ENCODE measurements around the gene CNGB1.
A peak's percentile ranks its signal among the peaks of the same experiment; 100 is the strongest.
"Not testable (repeated sequence)": the region's sequence is repeated elsewhere in the genome, so short reads cannot be mapped to it uniquely, and the experiment has no call there.

The CNGB1 gene

DNA sequence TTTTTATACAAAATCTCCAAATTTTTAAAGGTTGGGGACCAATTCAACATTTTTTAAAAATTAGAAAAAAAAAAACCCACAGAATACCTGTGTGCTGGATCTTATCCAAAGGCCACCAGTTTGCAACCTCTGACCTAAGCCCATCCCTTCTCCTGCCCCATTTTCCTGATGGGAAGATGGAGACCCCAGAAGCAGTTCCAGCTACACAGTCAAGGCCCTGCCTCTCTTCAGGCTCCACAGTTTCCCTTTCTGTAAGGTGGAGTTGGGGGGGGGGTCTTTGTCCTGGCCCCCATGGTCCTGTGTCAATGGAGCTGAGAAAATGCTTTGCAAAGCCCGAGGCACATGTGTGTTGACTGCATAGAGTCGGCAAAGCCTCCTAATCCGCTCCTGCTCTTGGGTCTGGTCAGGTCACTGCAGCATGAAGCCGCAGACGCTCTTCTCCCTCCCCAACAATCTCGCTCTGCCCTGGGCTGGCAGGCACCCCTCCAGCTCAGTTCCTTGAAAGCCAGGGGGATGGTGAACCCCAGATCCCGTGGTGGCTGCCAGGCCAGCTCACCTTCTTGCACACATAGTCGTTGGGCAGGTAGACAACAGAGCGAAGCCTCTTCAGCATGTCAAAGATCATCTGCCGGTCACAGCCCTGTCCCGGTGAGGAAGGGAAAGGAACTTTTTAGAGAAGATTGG lies 70.0 kb downstream of the CNGB1 start:
- DNase-seq: no peak

DNA sequence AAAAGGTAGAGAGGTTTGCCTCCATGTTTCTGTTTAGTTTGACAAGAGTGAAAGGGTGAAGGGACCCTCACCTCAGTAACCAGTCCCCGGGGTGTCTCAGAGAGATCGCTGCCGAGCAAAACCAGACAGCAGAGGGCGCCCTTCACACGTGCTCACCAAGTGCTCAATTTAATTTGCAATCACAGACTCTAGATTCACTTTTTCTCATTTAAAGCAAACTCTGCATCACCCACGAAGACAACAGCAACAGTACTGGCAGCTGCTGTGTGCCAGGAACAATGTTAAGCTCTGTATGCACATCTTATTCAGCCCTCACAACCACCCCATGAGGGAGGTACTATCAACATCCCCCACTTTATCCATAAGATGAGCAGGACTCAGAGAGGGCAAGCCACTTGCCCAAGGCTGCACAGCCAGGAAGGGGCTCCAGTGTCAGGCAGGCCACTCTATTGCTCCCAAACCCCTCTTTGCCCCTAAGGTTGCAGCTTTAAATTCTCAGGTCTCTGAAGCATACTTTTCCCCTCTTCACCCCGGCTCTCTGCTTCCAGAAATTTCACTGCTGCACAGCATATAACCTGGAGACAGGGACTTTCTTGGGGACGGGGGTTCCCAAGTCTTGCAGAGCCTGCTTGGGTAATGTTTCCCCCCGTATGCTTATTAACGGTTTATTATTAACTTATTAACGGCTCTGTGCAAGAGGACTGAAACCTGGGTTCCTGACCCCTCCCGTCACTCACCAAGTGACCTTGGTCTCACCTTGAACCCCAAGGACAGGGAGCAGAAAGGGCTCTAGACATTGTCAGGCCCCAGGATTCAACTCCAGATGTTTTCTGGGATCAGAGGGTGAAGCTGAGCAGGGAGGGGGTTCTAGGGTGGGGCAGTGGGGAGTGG lies 70.9 kb downstream of the CNGB1 start:
- peak; percentile 6 for DNase-seq

GRCh38 chr16:57898961-57899360 lies 72.0 kb downstream of the CNGB1 start:
- DNase-seq: no peak

DNA sequence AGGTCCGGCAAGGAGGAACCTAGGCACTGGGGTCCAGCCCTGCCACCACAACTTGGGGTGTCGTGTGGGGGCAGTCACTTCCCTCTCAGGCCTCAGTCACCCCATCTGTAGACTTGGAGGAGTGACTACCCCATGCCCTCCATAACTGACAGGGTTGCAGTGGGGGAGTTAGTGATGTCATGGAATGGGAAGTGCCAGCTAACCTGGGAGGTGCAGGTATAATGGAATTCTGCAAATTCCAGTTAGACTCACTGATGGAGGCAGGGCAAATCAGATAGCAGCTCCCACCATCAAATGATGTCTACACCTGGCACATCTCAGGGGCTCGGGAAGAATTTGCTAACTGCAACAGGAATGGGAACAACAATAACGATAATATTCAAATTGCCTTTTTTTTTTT lies 72.9 kb downstream of the CNGB1 start:
- DNase-seq: no peak

- no peak for DNase-seq
Observed at GRCh38 chr16:57897053-57897784, 73.7 kb downstream of the CNGB1 start.

DNA sequence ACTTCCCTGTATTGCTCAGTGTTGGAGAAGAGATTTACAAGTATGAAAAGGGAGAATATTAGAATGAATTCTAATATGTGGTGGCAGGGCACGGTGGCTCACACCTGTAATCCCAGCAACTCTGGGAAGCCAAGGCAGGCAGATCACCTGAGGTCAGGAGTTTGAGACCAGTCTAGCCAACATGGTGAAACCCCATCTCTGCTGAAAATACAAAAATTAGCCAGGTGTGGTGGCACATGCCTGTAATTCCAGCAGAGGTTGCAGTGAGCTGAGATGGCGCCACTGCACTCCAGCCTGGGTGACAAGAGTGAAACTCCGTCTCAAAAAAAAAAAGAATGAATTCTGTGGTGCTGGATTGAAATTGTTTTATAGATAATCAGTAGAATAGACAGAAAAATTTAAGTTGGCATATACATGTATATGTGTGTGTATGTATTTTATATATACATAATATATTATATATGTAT lies 75.8 kb downstream of the CNGB1 start:
- DNase-seq: not testable (repeated sequence)

GRCh38 chr16:57894390-57895080 lies 76.4 kb downstream of the CNGB1 start:
- DNase-seq: no peak

- DNase-seq: no peak
Observed at GRCh38 chr16:57893559-57894389, 77.2 kb downstream of the CNGB1 start.

DNA sequence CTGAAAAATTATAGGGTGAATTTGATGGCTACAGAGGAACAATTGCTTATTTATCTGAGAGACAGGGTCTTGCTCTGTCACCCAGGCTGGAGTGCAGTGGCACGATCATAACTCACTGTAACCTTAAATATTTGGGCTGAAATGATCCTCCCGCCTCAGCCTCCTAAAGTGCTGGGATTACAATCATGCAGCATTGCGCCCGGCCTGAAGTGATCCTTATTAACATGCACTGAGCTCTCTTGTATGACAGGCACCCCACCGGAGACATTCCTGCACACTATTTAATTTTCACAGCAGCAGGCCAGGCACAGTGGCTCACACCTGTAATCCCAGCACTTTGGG lies 77.7 kb downstream of the CNGB1 start:
- DNase-seq: no peak

- DNase-seq: peak; percentile 2
Observed at GRCh38 chr16:57892447-57893096, 78.4 kb downstream of the CNGB1 start.

DNA sequence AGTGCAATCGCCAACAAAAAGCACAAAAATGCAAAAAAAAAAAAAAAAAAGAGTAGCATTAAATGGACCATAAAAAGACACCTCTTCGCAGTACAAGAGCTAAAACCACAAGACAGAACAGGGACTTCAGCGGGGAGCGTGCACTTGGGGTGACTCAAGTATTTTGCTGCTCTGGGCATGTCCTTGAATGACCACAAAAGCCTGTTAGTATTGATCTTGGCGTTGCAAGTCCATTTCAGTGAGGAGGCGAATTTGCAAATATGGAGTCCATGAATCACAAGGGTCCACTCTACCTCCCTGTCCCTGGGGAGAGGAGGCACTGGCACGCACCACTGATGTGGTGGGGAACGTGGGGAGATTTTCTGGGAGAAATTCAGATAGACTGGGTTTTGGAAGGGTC lies 78.9 kb downstream of the CNGB1 start:
- no peak for DNase-seq

DNA sequence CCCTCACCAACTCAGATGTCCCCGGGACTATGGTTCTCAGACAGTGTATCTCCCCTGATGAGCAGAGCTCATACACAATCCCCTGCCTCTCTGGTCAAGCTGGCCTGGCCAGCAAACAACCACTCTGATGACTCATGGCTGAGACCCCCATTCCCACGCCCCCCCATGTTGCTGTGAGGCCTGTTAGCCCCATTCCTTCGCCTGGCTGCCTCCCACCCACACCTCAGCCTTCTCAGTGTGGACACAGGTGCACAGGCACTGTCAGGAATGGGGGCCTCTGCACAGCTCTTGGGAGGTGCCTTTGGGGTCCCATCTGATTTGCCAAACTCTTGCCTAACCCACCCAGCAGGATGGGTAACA lies 80.2 kb downstream of the CNGB1 start:
- DNase-seq: no peak

GRCh38 chr16:57889960-57890751 lies 80.8 kb downstream of the CNGB1 start:
- no peak for DNase-seq

GRCh38 chr16:57889522-57889921 lies 81.4 kb downstream of the CNGB1 start:
- DNase-seq: no peak

DNA sequence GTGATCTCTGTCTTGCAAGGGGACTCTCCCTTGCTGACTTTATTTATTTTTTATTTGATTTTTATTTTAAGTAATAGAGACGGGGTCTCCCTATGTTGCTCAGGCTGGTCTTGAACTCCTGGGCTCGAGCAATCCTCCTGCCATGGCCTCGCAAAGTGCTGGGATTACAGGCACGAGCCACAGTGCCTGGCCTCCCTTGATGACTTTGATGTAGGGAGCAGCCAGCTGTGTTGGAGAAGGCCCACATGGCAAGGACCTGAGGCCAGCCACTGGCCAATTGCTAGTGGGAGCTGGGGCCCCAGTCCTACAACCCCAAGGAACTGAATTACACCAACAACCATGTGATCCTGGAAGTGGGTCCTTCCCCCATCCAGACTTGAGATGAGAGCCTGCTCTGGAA lies 81.8 kb downstream of the CNGB1 start:
- DNase-seq: no peak

DNA sequence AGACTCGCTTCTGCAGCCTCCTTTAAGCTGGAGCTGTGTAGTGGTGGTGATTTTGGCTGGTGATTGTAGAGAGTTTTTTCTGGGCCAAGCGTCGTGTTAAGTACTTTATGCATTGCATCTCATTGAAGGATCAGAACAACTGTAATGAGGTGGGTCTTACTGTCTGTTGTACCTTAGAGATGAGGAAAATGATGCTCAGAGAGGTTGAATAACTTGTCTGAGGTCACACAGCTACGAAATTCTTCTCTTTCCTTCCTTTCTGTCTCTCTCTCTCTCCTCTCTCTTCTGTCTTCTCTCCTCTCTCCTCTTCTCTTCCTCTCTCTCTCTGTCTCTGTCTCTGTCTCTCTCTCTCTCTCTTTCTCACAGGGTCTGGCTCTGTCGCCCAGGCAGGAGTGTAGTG lies 82.8 kb downstream of the CNGB1 start:
- DNase-seq: no peak

- DNase-seq: no peak
Observed at GRCh38 chr16:57887711-57888110, 83.2 kb downstream of the CNGB1 start.

DNA sequence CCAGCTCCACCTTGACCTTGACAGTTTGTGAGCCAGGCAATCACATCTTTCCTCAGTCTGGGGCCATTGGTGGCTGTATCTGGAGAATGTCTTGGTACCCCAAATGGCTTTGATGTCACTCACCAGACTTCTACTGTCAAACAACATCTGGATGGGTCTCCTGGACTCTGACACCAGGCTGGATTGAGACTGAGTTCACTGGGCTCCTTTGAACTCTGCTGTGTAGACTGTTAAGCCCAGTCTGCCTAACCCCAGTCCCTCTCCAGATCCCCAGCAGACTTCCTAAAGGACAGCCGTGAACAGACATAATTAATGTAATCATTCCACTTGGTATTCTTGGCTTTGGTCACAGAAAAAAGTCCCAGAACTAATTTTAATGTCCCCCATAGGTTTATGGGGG lies 84.5 kb downstream of the CNGB1 start:
- DNase-seq: no peak

DNA sequence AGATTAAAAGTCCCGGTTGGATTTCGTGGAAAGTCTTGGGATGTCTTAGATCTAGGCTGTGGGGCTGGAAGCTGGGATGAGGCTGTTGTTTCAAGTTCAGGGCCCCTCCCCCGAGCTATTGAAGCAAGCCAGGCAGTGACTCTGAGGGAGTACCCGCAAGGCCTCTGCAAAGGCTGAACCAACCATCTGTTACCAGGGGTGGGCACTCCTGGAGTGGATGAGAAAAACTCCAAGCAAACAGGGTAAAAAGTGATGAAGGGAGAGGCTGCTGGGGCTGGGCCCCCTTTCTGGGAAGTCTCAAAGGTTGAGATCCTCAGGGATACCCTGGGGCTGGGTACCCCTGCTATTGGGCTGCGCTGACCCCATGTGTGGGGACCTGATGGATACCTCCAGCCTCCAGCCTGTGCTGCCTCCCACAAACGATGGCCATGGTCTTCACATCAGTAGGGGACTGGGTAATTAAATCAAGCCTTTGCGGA lies 86.2 kb downstream of the CNGB1 start:
- DNase-seq: no peak

DNA sequence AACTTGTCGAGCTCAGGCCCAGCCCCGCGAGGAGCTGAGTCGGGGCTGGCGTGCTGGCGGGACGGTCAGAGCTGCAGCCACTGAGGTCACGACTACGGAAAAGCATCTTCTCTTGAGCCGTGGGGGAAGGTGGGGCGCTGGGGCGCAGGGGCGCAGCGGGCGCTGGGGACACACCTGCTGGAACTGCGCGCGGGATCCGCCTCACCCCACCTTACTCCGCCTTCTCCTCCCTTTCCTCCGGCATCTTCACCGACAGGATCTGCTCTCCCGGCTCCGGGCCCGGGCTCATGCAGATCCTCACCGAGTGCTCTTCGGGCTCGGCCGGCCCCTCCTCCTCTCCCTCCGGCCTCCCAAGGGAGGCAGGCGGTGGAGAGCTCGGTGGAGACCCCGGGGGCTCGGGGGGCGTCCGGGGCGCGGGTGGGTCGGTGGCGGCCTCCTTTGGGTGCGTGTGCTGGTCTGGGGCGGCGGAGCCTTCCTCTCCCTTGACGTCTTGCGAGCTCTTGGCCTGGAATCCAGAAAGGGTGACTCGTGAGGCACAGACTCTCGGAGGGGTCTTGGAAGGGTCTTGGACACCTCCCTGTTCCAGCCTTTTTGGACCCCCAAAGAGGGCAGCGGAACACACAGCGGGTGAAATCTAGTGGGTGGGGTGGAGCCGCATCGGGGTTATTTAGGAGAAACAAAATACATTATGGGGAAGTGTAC lies 86.8 kb downstream of the CNGB1 start:
- DNase-seq: no peak

All from SHP77 treated with DMSO at 0.1 percent for 48 hours (cell line).